GM21390 (cell line): Measurements from ENCODE around the gene PDE4C.
A peak's percentile ranks its signal among the peaks of the same experiment; 100 is the strongest.
"Not testable (repeated sequence)": the region's sequence is repeated elsewhere in the genome, so short reads cannot be mapped to it uniquely, and the experiment has no call there.

Source experiments
- ATAC-seq: cut with Tn5 transposase; IDR thresholded peaks from one replicate; pipeline ENCODE4 v1.9.1; 2021; ENCODE audit not compliant: unreplicated experiment

Gene PDE4C

DNA sequence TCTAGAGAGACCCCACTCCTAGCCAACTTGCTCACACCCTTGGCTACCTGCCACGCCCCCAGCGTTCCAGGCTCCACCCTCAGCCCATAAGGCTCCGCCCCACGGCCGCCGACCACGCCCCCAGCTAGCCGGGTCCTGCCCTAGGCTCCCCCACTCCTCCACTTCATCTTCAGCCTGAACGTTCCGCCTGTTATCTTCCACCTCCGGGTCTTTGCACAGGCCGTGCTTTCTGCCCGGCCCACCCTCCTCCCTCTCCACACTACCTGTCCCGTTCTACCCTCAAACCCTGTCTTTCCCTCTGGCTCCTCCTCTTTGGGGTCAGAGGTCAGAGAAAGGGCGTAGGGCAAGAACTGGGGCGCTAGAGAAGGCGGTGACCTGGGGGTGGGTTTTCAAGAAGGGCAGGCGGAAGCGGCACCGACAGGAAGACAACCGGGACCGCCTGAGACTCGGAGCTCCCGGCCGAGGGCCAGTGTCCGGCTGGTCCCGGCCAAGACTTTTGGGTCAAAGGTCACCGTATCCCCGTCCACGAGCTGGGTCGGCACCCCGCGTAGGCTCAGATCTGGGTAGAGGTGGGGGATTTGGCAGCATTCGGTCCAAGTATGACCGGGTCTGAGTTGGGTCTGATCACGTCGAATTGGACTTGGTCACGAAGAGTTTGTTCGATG is 2.2 kb downstream of the PDE4C start:
- no peak for ATAC-seq

DNA sequence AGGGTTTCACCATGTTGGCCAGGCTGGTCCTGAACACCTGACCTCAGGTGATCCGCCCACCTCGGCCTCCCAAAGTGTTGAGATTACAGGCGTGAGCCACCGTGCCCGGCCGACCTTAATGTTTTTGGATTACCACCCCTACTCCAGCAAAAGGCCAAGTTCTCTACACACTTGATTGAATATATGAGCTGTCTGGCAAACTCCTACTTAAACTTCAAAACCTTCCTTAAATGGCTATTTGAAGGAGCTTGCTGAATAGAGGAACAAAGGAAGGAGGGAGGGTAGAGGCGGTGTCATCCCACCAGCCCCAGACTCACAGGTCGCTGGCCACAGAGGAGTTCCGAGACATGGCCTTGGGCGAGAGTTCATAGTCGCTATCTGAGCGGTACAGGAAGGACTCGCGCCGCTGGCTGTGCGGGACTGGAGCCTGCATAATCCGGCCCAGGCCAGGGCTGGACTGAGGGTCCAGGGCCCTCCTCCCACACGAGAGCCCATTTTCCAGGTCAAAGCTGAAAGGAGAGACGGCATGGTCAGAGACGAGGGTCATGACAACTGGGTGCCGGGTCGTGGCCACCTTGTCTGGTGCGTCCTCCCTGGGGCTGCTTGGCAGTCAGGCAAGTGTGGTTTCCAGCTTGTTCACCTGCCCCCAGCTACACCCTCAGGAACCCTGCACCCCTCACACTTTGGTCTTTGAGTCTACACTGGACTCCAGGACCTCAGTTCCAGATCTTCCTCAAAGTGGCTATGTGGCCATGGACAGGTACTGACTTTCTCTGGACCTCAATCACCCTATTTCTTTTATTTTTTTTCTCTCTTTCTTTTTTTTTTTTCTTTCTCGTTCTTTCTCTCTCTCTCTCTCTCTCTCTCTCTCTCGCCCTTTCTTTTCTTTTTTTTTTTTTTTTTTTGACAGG is 4.2 kb downstream of the PDE4C start:
- ATAC-seq, result no peak

DNA sequence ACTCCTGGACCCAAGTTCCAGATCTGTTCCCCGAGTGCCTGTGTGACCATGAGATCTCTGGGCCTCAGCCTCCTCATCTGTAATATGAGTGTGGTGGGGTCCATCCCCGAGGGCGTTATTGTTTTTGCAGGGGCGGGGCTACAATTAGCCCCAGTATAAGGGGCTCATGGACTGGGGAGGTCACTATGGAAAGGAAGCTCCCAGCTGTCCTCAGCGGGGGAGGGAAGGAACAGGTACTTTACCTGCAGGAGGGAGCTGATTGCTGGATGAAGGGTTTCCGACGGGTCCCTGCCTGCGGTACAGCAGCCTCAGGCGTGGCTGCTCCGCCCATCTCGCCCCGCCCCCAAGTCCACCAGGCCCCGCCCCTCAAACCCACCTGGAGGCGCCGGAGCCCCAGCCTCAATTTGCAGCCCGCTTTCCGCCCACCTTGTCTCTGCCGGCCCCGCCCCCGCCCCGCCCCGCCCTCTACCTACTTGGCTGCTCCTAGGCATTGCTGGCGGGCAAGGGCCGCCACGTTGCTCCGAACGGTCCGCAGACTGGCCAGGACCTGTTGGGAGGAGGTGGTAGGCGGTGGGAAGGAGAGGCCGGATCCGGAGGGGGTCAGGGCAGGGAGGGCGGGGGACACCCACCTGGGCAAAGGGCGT is 5.5 kb downstream of the PDE4C start:
- no peak for ATAC-seq

DNA sequence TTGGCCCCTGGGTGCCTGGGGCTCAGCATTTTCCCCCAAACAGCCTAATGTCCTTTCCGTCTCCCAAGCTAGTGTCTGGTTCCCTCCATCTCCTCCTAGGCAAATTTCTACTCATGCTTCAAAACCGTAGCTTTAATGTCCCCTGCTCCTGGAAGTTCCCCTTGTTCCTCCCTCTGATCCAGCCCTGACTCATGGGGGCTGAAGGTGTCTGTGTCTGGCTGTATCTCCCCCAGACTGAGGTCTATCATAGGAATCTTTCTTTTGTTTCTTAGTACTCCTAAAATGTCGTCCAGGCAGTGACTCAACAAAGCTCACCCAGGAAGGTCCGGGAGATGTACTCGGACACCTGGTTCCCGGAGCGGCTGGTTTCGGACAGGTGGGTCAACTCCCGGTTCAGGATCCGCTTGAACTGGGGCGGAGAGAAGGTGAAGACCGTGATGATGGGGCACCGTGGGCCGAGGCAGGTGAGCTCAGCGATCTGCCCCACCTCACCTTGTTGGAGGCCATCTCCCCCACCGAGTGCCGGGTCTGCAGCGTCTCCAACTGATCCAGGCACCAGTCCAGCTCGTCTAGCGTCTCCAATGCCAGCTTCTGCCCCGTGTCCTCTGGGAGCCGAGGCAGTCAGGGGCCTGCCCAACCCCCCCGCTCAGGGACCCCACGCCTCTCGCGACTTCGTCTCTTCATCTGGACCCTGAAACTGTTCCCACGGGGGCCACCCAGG is 6.2 kb downstream of the PDE4C start:
- no peak for ATAC-seq

DNA sequence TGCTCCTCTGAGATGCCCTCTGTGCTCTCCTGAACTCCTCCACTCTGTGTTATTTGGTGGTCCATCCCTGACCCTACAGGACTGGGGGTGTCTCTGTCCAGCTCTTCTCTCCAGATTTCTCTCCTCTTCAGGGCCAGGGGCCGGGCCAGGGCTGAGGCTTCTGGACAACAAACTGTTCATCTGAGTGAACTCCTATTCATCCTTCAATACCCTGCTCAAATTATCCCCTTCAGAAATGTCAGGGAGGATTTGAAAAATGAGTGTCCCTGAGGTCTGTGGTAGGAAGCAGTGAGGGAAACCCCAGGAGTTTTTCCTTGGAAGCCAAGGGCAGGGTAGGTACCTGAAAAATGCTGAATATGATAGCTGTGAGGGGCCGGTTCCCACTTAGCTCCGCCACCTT is 7.6 kb downstream of the PDE4C start:
- ATAC-seq, result no peak

DNA sequence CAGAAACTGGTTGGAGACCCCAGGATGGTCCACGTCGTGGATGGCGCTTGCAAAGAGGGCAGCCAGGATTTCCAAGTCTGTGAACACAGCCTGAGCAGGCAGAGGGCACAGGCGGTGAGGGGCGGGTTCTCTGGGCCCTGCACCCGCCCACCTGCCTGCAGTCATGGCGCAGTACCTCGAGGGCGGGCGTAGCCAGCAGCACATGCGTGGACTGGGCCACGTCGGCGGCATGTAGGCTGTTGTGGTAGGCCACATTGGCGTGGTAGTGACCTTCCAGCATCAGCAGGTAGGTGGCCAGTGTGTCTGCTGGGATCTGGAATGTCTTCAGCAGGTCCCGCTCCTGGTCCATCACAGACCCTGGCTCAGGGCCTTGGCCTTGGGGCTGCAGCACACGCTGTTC is 8.1 kb downstream of the PDE4C start:
- no peak for ATAC-seq

DNA sequence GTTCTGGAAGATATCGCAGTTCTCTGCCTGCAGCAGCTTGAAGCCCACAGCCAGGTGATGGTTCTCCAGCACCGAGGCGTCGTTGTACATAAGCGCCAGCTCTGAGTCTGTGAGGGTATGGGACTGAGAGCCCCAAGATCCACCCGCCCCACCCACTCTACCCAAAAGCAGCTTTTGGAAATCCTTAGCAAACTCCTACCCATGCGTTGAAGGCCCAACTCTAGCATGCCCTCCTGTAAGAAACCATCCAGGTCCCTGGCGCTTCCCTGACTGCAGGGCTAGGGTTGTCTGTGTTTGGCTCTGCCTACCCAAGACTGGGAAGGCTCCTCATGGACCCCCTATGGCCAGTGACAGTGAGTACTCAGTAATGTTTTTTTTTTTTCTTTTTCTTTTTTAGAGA is 9.4 kb downstream of the PDE4C start:
- ATAC-seq, result no peak

DNA sequence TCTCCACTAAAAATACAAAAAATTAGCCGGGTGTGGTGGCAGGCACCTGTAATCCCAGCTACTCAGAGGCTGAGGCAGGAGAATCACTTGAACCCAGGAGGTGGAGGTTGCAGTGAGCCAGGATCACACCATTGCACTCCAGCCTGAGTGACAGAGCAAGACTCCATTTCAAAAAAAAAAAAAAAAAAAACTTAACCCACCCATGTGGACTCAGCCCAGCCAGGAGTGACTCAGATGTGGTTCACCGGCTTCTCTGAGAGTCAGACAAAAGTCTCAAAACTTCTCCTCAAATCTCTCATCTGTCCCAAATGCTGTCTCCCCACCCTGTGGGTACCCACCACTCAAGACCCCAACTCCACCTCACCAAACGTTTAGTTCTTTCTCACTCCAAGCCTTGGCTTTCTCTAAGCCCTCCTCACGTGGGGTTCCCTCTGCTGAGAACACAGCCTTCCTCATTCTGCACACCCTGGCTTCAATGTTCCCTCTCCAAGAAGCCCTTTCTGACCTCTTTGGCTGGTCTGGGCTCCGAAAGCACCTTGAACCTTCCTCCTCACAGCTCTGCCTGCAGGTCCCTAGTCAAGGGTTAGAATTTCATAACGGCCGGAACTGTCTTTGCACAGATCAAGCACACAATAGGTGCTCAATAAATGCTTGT is 11.3 kb downstream of the PDE4C start:
- no peak for ATAC-seq

DNA sequence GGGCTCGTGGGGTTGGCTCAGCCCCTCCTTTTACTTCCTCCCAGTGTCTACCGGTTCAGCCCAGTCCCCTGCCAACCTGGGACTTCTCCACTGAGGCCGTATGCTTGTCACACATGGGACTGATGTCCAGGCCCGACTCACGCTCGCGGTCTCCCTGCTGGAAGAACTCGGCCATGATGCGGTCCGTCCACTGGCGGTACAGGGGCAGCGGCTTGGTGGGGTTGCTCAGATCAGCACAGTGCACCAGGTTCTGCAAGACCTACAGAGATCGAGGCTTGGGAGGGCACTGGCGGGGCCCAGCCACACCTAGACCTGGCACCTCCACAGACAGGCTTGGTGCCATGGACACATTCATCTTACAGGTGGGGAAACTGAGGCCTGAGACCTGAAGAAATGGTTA is 14.6 kb downstream of the PDE4C start:
- ATAC-seq, result no peak

DNA sequence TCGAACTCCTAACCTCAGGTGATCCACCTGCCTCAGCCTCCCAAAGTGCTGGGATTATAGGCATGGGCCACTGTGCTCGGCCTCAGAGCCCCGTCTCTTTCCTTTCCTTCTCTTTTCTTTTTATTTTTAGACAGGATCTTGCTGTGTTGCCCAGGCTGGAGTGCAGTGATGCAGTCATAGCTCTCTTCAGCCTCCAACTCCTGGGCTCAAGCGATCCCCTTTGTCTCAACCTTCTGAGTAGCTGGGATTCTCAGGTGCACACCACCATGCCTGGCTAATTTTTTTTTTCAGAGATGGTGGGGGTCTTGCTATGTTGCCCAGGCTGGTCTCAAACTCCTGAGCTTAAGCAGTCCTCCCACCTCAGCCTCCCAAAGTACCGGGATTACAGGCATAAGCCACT is 16.3 kb downstream of the PDE4C start:
- not testable (repeated sequence) for ATAC-seq

DNA sequence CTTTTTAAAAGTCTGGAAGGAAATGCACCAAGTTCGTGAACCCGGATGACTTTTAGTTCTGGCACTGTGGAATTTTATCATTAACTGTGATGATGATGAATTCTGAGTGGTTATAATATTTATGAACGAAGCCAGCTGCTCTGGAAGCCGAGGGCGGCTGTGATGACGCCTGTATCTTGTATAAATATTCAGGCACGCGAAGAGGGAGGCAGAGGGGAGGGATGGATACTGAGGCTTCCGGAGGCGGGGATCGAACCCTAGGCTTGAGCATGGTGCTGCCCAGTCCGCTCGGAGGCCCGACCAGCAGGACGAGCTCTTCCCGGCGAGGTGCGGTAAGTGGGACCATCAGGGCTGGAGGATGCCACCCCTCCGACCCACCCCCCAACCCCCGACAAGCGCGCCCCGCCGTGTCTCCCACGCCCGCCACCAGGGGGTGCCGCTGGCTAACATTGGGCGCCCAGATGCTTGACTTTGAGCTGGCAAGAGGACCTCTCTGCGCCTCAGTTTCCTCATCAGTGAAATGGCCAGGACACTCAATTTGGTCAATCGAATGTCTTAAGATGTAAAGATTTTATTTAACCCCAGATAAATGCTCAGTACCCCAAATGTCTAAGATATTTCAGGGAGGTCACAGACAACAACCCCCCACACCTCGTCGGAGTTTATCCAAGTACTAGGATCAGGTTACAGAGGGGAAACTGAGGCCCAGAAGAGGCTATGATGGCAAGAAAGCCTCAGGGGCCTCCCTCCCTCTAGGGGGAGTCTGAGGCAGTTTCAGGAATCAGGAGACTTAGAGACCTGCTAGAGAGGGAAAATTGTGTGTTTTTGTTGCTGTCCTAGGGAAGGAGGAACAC is 17.9 kb downstream of the PDE4C start:
- no peak for ATAC-seq

DNA sequence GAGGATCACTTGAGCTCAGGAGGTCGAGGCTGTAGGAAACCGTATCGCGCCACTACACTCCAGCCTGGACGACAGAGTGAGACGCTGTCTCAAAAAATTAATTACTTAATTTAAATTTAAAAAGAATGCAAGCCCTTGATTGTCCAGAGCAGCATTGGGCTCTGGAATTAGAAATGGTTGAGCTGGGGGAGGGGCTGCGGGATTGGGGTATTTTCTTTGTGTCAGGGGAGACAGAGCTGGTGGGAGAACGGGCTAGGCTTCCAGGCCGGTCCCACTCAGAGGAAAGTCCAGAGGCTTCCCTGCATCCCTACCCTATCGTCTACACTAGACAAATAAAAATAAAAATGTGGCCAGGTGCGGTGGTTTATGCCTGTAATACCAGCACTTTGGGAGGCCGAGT is 20.2 kb downstream of the PDE4C start:
- no peak for ATAC-seq

DNA sequence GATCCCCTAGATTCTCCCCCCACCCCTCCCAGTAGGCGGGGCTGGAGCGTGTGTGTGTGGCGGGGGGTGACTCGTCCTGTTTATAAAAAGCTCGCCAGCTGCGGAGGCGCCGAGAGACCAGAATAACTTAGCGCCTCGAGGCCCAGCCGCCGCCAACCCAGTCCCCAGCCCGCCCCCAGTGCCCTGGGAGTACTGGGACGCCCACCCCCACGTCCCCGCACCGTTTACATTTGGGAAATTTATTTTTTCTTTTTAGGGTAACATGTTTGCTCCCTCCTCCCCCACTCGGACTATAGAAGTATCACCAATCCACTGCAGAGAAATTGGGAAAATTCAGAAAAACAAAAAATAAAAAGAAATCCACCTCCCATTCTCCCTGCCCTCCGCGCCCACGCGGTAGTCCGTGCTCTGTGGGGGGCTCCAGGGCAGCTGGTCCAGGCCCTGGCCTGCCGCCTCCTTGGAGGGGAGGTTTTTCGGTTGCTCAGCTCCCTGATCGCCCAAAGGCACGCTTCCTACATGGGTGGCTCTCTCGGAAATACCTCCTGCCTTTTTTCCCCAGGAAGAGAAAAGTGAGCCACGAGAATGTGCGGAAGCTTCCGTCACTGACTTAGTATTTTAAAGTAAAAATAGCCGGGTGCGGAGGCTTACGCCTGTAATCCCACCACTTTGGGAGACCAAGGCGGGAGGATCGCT is 20.9 kb downstream of the PDE4C start:
- ATAC-seq, result no peak

DNA sequence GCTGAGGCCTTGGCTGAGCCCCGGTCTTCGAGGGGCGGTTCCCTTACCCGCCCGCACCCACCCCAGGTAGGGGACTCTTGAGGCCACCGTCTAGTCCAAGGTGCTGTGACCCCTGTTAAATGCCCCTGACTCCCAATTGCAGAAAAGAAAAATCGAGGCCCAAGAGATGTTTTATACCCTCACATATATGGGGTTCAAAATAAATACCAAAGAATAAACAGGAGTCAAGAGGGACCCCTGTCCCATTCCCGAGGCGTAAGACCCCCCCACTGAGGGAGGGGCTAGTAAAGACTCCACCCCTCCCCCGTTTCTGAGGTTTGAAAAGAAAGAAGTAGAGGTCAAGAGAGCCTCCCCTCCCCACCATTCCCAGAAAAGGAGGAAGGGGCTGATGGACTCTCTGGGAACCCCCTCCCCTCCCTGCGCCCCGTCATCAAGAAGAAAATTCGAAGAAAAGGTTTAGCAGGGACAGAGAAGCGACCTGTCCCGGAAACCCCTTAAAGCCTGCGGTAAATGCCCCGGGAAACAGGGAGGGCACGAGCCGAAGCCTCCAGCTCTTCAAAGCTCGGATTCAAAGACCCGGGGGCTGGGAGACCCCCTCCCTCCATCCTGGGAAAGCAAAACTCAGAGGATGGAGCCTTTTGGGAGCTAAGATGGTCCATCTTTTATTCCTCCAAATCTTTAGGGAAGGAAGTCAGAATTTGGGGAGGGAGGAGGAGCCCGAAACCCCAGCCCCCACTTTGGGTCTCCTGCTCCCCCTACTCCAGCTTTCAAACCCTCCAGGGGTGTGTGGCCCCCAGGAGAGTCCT is 21.6 kb downstream of the PDE4C start:
- ATAC-seq, result no peak

DNA sequence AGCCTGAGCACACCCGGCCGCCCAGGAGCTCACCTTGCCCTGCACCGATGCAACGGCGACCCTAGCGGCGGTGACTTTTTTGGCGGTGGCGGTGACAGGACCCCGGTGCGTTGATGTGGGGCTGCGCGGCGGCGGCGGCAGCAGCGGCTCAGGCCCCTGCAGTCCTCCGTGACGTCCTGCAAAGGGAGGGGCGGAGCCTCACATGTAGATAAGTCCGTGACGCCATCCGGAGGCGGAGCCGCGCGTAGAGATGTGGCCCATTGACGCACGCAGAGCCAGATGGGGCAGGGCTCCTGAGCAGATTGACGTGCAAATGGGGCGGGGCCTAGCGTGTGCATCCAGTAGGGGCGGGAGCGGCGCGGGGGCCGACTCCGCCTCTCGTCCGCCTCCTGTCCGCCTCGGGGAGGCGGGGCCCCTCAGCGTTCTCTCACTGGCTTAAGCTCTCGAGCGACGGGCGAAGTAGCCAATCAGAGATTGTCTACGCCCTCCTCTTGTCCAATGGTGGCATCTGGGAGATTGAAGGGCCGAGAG is 22.3 kb downstream of the PDE4C start, which contains the start of gene RAB3A:
Gene RAB3A, minus strand, starts transcription at position 180 of the 531 bp plus-strand sequence. CDS start 1,302 bp downstream, outside the sequence.
- ATAC-seq, result peak; percentile 84

DNA sequence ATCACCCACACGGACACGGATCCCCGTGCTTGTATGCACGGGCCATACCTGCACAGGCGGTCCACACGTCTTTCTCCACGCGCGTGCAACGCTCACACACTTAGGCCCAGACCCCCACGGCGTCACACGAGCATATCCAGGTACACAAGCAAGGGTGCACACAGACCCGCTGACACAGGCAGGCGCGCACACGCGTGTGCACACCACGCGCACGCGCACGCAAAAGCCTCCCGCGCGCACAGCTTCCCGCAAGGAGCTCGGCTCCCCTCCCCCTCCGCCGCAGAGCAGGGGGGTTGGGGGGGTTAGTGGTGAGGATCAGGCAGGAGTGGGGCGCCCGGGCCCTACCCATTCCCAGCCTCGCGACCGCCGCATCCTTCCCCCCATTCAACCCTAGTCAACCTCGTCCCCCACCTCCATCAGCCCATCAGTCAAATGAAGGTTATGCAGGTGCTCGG is 22.8 kb downstream of the PDE4C start:
- no peak for ATAC-seq

DNA sequence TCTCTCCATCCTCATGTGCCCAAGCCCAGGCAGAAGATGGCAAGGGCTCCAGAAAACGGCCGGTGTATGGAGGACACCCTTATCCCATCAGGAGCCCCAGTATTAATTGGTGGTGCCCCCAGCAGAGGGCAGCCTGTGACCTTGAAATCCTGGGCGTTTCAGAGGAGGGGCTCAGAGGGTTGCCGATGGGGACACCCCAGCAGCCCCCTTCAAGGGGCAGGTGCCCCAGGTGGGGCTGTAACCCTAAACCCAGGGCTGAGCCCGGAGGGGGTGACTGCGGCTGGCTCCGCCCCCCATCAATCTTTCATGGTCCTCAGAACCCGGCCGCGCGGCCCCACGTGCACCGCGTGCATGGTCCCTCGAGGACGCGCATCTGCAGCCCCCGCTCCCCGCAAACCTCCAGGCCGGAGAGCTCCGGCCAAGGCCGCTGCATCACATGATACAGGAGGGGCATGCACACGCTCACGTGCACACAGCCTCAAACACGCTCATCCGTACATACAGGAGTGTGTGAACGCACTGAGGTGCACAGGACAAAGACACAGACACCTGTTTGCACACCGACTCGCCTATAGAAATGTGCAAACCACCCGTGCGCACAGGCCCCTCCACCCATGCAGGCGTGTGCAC is 23.3 kb downstream of the PDE4C start:
- ATAC-seq, result no peak

DNA sequence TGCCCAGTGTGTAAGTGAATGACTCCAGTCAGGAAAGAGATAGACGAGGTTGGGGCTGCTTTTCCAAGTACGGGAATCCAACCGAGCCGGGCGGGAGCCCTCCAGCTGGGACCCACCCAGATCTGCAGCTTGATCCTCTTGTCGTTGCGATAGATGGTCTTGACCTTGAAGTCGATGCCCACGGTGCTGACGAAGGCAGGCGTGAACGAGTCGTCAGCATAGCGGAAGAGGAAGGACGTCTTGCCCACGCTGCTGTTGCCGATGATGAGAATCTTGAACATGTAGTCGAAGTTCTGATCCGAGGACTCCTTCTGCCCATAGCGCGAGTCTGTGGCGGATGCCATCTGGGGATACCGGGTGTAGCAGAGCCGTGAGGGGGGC is 23.9 kb downstream of the PDE4C start:
- no peak for ATAC-seq
